NCI-H1436 (cell line): ENCODE measurements around the gene BABAM1.

Source experiments
- DNase-seq: peaks from one replicate; lab custom pipeline; 2025; lab: John Stamatoyannopoulos, UW

Gene BABAM1

GRCh38 chr19:17266975-17267788 is at the start of gene BABAM1:
BABAM1 (plus strand) TSS chr19:17267443; CDS start chr19:17268807, 1,364 bp downstream.
- peak; percentile 99 for DNase-seq

GRCh38 chr19:17219286-17219685 is 48.0 kb upstream of the BABAM1 start:
- no peak for DNase-seq

- DNase-seq = no peak
Observed at GRCh38 chr19:17220207-17220758, 47.0 kb upstream of the BABAM1 start.

GRCh38 chr19:17225053-17225452 is 42.2 kb upstream of the BABAM1 start:
- no peak for DNase-seq

GRCh38 chr19:17226002-17226933 is 41.0 kb upstream of the BABAM1 start, which contains the start of gene OCEL1:
OCEL1 (plus strand) TSS chr19:17226226; CDS start chr19:17226248, 22 bp downstream.
- DNase-seq = peak; percentile 97

GRCh38 chr19:17227798-17228367 is 39.4 kb upstream of the BABAM1 start:
- no peak for DNase-seq

GRCh38 chr19:17229890-17230289 is 37.4 kb upstream of the BABAM1 start:
- no peak for DNase-seq

GRCh38 chr19:17232258-17232657 is 35.0 kb upstream of the BABAM1 start:
- no peak for DNase-seq

- peak; percentile 27 for DNase-seq
Observed at GRCh38 chr19:17234911-17235299, 32.3 kb upstream of the BABAM1 start.

- DNase-seq = peak; percentile 45
Observed at GRCh38 chr19:17235300-17235970, 31.8 kb upstream of the BABAM1 start.

- peak; percentile 39 for DNase-seq
Observed at GRCh38 chr19:17235971-17236777, 31.1 kb upstream of the BABAM1 start.

- no peak for DNase-seq
Observed at GRCh38 chr19:17236811-17237543, 30.3 kb upstream of the BABAM1 start.

GRCh38 chr19:17237747-17238706 is 29.2 kb upstream of the BABAM1 start:
- no peak for DNase-seq

GRCh38 chr19:17240062-17240752 is 27.0 kb upstream of the BABAM1 start:
- no peak for DNase-seq

GRCh38 chr19:17240826-17241399 is 26.3 kb upstream of the BABAM1 start:
- DNase-seq = no peak

GRCh38 chr19:17242431-17243208 is 24.6 kb upstream of the BABAM1 start:
- DNase-seq = no peak
